Liver (tissue), 9 donors: ENCODE data around the gene ZBTB7A. TPM values are rescaled to one million over a fixed set of nuclear protein-coding genes. Genes with fewer than 3 reads are reported as not detected.

ENCODE experiments used
- DNase-seq: peaks from one replicate; pipeline ENCODE4 v3.0.0-alpha.2; 2017; ENCODE audit warnings: low spot score
- H3K27ac ChIP-seq, 2 donors: one replicate each; pipeline ENCODE4 v1.7.0; 2013; ENCODE audit warnings: inconsistent platforms in 2 of 2, low read length in 2 of 2, control low read depth in 1 of 2, low read depth in 1 of 2, mild to moderate bottlenecking in 1 of 2
- H3K27me3 ChIP-seq, 4 donors: one replicate each; pipeline versions ENCODE4 v1.6.1 to v1.7.0; 2013; ENCODE audit warnings: low read length in 3 of 4, inconsistent platforms in 1 of 4, mild to moderate bottlenecking in 1 of 4, moderate library complexity in 1 of 4; ENCODE audit not compliant: control insufficient read depth in 4 of 4, insufficient read depth in 4 of 4
- H3K36me3 ChIP-seq, 4 donors: one replicate each; pipeline versions ENCODE4 v1.6.1 to v1.7.0; 2013; ENCODE audit warnings: low read length in 3 of 4, mild to moderate bottlenecking in 3 of 4, low read depth in 1 of 4, moderate library complexity in 1 of 4; ENCODE audit not compliant: control insufficient read depth in 4 of 4, insufficient read depth in 3 of 4
- H3K4me1 ChIP-seq, 4 donors: one replicate each; pipeline versions ENCODE4 v1.6.1 to v1.7.0; 2013; ENCODE audit warnings: low read length in 3 of 4, mild to moderate bottlenecking in 3 of 4, moderate library complexity in 1 of 4; ENCODE audit not compliant: control insufficient read depth in 4 of 4, insufficient read depth in 4 of 4
- H3K4me3 ChIP-seq, 3 donors: one replicate each; pipeline versions ENCODE4 v1.6.1 to v1.7.0; 2013; ENCODE audit warnings: low read length in 3 of 3, control low read depth in 1 of 3, low read depth in 1 of 3, mild to moderate bottlenecking in 1 of 3
- H3K9ac ChIP-seq, 2 donors: one replicate each; pipeline ENCODE4 v1.7.0; 2013; ENCODE audit warnings: low read length in 2 of 2, mild to moderate bottlenecking in 2 of 2, moderate library complexity in 2 of 2, control low read depth in 1 of 2, low read depth in 1 of 2
- H3K9me3 ChIP-seq, 4 donors: one replicate each; pipeline versions ENCODE4 v1.6.1 to v1.7.0; 2013; ENCODE audit warnings: low read length in 3 of 4; ENCODE audit not compliant: control insufficient read depth in 4 of 4
- EGR1 ChIP-seq, 2 donors: IDR thresholded peaks; 2 replicates each; pipeline ENCODE4 v1.6.1; 2016 to 2018; ENCODE audit warnings: antibody characterized with exemption in 2 of 2, low read depth in 2 of 2
- FOXA1 ChIP-seq: IDR thresholded peaks from 2 replicates; pipeline ENCODE4 v1.6.1; 2016; ENCODE audit warnings: antibody characterized with exemption
- FOXA2 ChIP-seq: IDR thresholded peaks from 2 replicates; pipeline ENCODE4 v1.6.1; 2016; ENCODE audit warnings: antibody characterized with exemption
- GABPA ChIP-seq, 2 donors: IDR thresholded peaks in 1 of 2; conservative IDR thresholded peaks in 1 of 2; 2 replicates each; pipeline ENCODE4 v1.6.1; 2016; ENCODE audit warnings: antibody characterized with exemption in 2 of 2, mild to moderate bottlenecking in 1 of 2, moderate library complexity in 1 of 2
- HNF4A ChIP-seq, 2 donors: conservative IDR thresholded peaks; 2 replicates each; pipeline ENCODE4 v1.6.1; 2016; ENCODE audit warnings: antibody characterized with exemption in 2 of 2, mild to moderate bottlenecking in 2 of 2
- HNF4G ChIP-seq: IDR thresholded peaks from 2 replicates; pipeline ENCODE4 v1.6.1; 2016; ENCODE audit warnings: antibody characterized with exemption
- NR2F2 ChIP-seq: IDR thresholded peaks from 2 replicates; pipeline ENCODE4 v1.6.1; 2016; ENCODE audit warnings: antibody characterized with exemption
- RAD21 ChIP-seq, 2 donors: IDR thresholded peaks; 2 replicates each; pipeline ENCODE4 v1.6.1; 2016; ENCODE audit warnings: antibody characterized with exemption in 2 of 2, mild to moderate bottlenecking in 2 of 2
- SP1 ChIP-seq: IDR thresholded peaks from 2 replicates; pipeline ENCODE4 v1.6.1; 2018; ENCODE audit warnings: antibody characterized with exemption, mild to moderate bottlenecking
- ZBTB33 ChIP-seq: IDR thresholded peaks from 2 replicates; pipeline ENCODE4 v1.6.1; 2016; ENCODE audit warnings: antibody characterized with exemption
- WGBS: extraction: QIAGEN DNeasy Blood & Tissue Kit; methylation state at CpG from one replicate; pipeline ENCODE4 v1.1.7; 2013; 5-methylcytosine and 5-hydroxymethylcytosine counted together
- polyA plus RNA-seq, 2 donors: library from polyadenylated mRNA; stranded (reverse) in 1 of 2; unstranded in 1 of 2; fragments of 200-250 nt in 1 of 2; fragments of >200 nt in 1 of 2; fragmentation: Nextera tagmentation in 1 of 2; extraction: Ambion mirVana in 1 of 2; gene quantifications; one replicate each; pipeline versions ENCODE4 v1.2.1 to v1.2.3, GENCODE V29; 2013 to 2015
- total RNA-seq, 2 donors: library from RNA; depleted of rRNA; stranded (reverse); fragments of >200 nt; gene quantifications; one replicate each; pipeline ENCODE4 v1.2.3, GENCODE V29; 2014
- TF ChIP-seq, protein P1 (sequence below): IDR thresholded peaks from 2 replicates; pipeline ENCODE4 v1.6.1; 2016; ENCODE audit warnings: antibody characterized with exemption
- TF ChIP-seq, protein P2 (sequence below): IDR thresholded peaks from 2 replicates; pipeline ENCODE4 v1.6.1; 2016; ENCODE audit warnings: antibody characterized with exemption, mild to moderate bottlenecking
- TF ChIP-seq, protein P3 (sequence below): fragments of 150-350 bp; IDR thresholded peaks from 2 replicates; pipeline ENCODE4 v1.5.1; 2017; ENCODE audit warnings: improper control_type of control experiment, low read depth, low read length; ENCODE audit not compliant: missing input control
- donor health status: healthy.
- donor health status: healthy.
- donor health status: healthy.
- donor health status: healthy.
- donor health status: healthy.

ZBTB7A gene
- total and polyA plus RNA-seq, 4 donors, result 2.9 to 28.9 (median 17.6) TPM

- TF ChIP-seq, protein P1, sequence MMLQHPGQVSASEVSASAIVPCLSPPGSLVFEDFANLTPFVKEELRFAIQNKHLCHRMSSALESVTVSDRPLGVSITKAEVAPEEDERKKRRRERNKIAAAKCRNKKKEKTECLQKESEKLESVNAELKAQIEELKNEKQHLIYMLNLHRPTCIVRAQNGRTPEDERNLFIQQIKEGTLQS, result no peak
Observed at GRCh38 chr19:4087787-4088679, 21.3 kb upstream of the ZBTB7A start (continued).

DNA sequence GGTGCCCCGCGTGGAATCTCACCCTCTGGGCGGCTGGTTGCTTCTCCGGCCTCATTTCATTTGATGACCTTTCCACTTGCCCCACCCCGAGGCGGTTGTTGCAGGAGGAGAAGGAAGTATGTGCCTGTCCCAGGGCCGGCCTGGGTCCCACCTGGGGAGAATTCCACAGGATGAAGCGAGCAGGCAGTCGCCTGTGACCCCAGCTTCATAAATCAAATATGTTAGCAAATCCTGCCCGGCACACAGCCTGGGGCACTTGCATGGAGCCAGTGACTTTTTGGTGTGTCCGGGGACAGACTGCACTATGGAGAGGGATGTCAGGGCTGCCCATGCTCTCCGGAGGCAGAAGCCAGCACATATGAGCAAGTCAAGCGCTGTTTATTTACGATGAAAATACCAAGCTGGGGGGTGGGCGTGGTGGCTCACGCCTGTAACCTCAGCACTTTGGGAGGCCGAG, 19.7 kb upstream of the ZBTB7A start:
- Histone ChIP-seq H3K4me1 (no peaks in the 10 kb centered on the region), H3K36me3 (peaks cover 0 to 14% (median 6%) of the 10 kb centered on the region in 4 donors), H3K4me3 (no peak overlapping the region), H3K27ac (no peak overlapping the region), H3K9me3 (no peaks in the 10 kb centered on the region), H3K9ac (no peak overlapping the region), H3K27me3 (no peaks in the 10 kb centered on the region)
- no peak for TF ChIP-seq FOXA2
- TF ChIP-seq, protein P2, sequence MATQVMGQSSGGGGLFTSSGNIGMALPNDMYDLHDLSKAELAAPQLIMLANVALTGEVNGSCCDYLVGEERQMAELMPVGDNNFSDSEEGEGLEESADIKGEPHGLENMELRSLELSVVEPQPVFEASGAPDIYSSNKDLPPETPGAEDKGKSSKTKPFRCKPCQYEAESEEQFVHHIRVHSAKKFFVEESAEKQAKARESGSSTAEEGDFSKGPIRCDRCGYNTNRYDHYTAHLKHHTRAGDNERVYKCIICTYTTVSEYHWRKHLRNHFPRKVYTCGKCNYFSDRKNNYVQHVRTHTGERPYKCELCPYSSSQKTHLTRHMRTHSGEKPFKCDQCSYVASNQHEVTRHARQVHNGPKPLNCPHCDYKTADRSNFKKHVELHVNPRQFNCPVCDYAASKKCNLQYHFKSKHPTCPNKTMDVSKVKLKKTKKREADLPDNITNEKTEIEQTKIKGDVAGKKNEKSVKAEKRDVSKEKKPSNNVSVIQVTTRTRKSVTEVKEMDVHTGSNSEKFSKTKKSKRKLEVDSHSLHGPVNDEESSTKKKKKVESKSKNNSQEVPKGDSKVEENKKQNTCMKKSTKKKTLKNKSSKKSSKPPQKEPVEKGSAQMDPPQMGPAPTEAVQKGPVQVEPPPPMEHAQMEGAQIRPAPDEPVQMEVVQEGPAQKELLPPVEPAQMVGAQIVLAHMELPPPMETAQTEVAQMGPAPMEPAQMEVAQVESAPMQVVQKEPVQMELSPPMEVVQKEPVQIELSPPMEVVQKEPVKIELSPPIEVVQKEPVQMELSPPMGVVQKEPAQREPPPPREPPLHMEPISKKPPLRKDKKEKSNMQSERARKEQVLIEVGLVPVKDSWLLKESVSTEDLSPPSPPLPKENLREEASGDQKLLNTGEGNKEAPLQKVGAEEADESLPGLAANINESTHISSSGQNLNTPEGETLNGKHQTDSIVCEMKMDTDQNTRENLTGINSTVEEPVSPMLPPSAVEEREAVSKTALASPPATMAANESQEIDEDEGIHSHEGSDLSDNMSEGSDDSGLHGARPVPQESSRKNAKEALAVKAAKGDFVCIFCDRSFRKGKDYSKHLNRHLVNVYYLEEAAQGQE, result no peak
- no peak for TF ChIP-seq RAD21 (IDR thresholded peaks at IDR 0.05)
- no peak for TF ChIP-seq HNF4A (conservative IDR thresholded peaks at IDR 0.05)
- TF ChIP-seq SP1, result no peak
- TF ChIP-seq, protein P3, sequence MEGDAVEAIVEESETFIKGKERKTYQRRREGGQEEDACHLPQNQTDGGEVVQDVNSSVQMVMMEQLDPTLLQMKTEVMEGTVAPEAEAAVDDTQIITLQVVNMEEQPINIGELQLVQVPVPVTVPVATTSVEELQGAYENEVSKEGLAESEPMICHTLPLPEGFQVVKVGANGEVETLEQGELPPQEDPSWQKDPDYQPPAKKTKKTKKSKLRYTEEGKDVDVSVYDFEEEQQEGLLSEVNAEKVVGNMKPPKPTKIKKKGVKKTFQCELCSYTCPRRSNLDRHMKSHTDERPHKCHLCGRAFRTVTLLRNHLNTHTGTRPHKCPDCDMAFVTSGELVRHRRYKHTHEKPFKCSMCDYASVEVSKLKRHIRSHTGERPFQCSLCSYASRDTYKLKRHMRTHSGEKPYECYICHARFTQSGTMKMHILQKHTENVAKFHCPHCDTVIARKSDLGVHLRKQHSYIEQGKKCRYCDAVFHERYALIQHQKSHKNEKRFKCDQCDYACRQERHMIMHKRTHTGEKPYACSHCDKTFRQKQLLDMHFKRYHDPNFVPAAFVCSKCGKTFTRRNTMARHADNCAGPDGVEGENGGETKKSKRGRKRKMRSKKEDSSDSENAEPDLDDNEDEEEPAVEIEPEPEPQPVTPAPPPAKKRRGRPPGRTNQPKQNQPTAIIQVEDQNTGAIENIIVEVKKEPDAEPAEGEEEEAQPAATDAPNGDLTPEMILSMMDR, result no peak
- no peak for TF ChIP-seq HNF4G
- no peak for TF ChIP-seq EGR1 (IDR thresholded peaks at IDR 0.05; ENCODE audit: low read depth in 2 of 2)
- no peak for TF ChIP-seq NR2F2
- no peak for TF ChIP-seq GABPA (IDR thresholded peaks at IDR 0.05 in 1 of 2, conservative IDR thresholded peaks at IDR 0.05 in 1 of 2)
- no peak for TF ChIP-seq ZBTB33
- TF ChIP-seq, protein P1, result no peak
- TF ChIP-seq FOXA1, result no peak
- 58% methylated on average over 17 of the region's 17 CpGs for WGBS
- DNase-seq, result no peak
